Measurements from ENCODE around the gene ABHD6. TPM values are rescaled to one million over a fixed set of nuclear protein-coding genes. Genes with fewer than 3 reads are reported as not detected.
"Not testable (repeated sequence)": the region's sequence is repeated elsewhere in the genome, so short reads cannot be mapped to it uniquely, and the experiment has no call there.

Gene ABHD6
- total RNA-seq, 4 donors from 2014 or later: 19.2 to 31.0 (median 21.5) TPM

GRCh38 chr3:58288011-58288728, 50.6 kb downstream of the ABHD6 start:
- ATAC-seq (ENCODE audit: low FRiP score) (no peak), DNase-seq (ENCODE audit: low spot score) (no peak)
- TF ChIP-seq, protein P1, sequence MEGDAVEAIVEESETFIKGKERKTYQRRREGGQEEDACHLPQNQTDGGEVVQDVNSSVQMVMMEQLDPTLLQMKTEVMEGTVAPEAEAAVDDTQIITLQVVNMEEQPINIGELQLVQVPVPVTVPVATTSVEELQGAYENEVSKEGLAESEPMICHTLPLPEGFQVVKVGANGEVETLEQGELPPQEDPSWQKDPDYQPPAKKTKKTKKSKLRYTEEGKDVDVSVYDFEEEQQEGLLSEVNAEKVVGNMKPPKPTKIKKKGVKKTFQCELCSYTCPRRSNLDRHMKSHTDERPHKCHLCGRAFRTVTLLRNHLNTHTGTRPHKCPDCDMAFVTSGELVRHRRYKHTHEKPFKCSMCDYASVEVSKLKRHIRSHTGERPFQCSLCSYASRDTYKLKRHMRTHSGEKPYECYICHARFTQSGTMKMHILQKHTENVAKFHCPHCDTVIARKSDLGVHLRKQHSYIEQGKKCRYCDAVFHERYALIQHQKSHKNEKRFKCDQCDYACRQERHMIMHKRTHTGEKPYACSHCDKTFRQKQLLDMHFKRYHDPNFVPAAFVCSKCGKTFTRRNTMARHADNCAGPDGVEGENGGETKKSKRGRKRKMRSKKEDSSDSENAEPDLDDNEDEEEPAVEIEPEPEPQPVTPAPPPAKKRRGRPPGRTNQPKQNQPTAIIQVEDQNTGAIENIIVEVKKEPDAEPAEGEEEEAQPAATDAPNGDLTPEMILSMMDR (IDR thresholded peaks at IDR 0.05): no peak

DNA sequence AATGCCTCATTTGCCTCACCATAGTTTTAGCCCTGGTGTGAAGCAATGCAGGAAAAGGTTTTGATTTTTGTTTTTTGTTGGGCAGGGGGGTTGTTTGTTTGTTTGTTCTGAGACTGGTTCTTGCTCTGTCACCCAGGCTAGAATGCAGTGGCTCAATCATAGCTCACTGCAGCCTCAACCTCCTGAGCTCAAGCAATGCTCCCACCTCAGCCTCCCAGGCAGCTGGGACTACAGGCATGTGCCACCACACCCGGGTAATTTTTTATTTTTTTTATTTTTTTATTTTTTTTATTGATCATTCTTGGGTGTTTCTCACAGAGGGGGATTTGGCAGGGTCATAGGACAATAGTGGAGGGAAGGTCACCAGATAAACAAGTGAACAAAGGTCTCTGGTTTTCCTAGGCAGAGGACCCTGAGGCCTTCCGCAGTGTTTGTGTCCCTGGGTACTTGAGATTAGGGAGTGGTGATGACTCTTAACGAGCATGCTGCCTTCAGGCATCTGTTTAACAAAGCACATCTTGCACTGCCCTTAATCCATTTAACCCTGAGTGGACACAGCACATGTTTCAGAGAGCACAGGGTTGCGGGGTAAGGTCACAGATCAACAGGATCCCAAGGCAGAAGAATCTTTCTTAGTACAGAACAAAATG, 51.5 kb downstream of the ABHD6 start:
- not testable (repeated sequence) for ATAC-seq (ENCODE audit: low FRiP score); DNase-seq (ENCODE audit: low spot score)

DNA sequence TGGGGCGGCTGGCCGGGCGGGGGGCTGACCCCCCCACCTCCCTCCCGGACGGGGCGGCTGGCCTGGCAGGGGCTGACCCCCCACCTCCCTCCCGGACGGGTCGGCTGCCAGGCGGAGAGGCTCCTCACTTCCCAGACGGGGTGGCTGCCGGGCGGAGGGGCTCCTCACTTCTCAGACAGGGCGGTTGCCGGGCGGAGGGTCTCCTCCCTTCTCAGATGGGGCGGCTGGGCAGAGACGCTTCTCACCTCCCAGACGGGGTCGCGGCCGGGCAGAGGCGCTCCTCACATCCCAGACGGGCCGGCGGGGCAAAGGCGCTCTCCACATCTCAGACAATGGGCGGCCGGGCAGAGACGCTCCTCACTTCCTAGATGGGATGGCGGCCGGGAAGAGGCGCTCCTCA, 52.9 kb downstream of the ABHD6 start:
- not testable (repeated sequence) for DNase-seq (ENCODE audit: low spot score); ATAC-seq (ENCODE audit: low FRiP score)

- ATAC-seq (ENCODE audit: low FRiP score) (no peak), DNase-seq (ENCODE audit: low spot score) (no peak)
- TF ChIP-seq, protein P1 (IDR thresholded peaks at IDR 0.05): no peak
Observed at GRCh38 chr3:58291671-58292338, 54.2 kb downstream of the ABHD6 start.

DNA sequence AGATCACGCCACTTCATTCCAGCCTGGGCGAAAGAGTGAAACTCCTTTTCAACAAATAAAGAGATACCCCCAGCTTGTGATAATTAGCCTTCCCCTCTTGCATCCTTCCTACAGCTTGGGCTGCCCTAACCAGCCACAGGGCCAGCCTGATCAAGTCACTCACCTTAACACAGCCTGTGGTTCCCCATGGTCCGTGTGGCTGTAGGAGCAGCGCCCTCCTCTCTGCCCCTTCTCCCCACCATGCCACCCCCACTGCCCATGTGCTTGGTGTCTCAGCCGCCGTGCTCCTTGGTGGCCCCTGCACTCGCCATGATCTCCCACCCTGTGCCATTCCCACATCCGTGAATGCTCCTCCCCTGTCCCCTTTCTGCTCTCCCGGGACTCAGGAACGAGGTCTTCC, 55.3 kb downstream of the ABHD6 start:
- TF ChIP-seq, protein P1 (IDR thresholded peaks at IDR 0.05): no peak
- DNase-seq (ENCODE audit: low spot score) (no peak), ATAC-seq (ENCODE audit: low FRiP score) (no peak)

GRCh38 chr3:58293516-58293915, 55.9 kb downstream of the ABHD6 start:
- ATAC-seq (ENCODE audit: low FRiP score) (no peak), DNase-seq (ENCODE audit: low spot score) (no peak)
- TF ChIP-seq, protein P1 (IDR thresholded peaks at IDR 0.05): no peak

- ATAC-seq (ENCODE audit: low FRiP score) (no peak), DNase-seq (ENCODE audit: low spot score) (no peak)
- TF ChIP-seq, protein P1 (IDR thresholded peaks at IDR 0.05): no peak
Observed at GRCh38 chr3:58296269-58296668, 58.7 kb downstream of the ABHD6 start.

DNA sequence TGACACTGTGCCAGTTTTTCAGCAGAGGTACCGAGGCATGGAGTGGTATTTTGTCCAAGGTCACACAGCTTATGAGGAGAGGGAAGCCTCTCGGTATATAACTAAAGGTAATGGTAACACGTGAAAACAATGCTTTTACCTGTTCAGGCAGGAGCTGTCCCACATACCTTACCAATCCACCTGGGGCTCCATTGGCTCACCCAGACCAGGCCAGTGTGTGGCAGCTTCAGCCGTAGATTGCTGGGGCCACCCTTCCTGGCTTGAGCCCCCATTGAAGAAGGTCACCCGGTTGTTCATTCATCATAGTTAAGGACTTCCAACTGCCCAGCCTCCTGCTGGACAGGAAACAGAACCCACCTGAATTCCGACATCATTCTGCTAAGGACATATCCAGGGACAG, 59.3 kb downstream of the ABHD6 start:
- TF ChIP-seq, protein P1 (IDR thresholded peaks at IDR 0.05): no peak
- DNase-seq (ENCODE audit: low spot score) (no peak), ATAC-seq (ENCODE audit: low FRiP score) (no peak)

All from omental fat pad (tissue), 4 donors.